HG02943 (cell line): ENCODE measurements around the gene B3GNT8.
"Not testable (repeated sequence)": the region's sequence is repeated elsewhere in the genome, so short reads cannot be mapped to it uniquely, and the experiment has no call there.

Source experiments
- ATAC-seq: cut with Tn5 transposase; IDR thresholded peaks from one replicate; pipeline ENCODE4 v1.9.1; 2021; ENCODE audit warnings: mild to moderate bottlenecking, low read depth, moderate library complexity; ENCODE audit not compliant: unreplicated experiment

Gene B3GNT8

GRCh38 chr19:41398050-41398418 is 29.1 kb downstream of the B3GNT8 start:
- no peak for ATAC-seq

GRCh38 chr19:41397086-41398049 is 29.8 kb downstream of the B3GNT8 start, which contains the start of the genes BCKDHA and EXOSC5:
Gene BCKDHA, plus strand, starts transcription at chr19:41397818. Its CDS starts 10 bp downstream, at chr19:41397828.
Gene EXOSC5, minus strand, starts transcription at chr19:41397359. Its CDS starts 31 bp downstream, at chr19:41397328.
- peak; percentile 89 for ATAC-seq

- no peak for ATAC-seq
Measured at GRCh38 chr19:41395355-41395754, 31.8 kb downstream of the B3GNT8 start.

- no peak for ATAC-seq
Measured at GRCh38 chr19:41392775-41393174, 34.4 kb downstream of the B3GNT8 start.

GRCh38 chr19:41391618-41392017 is 35.6 kb downstream of the B3GNT8 start:
- no peak for ATAC-seq

GRCh38 chr19:41386442-41386841 is 40.7 kb downstream of the B3GNT8 start:
- no peak for ATAC-seq

GRCh38 chr19:41384351-41384750 is 42.8 kb downstream of the B3GNT8 start:
- ATAC-seq: no peak

GRCh38 chr19:41381536-41381935 is 45.6 kb downstream of the B3GNT8 start:
- not testable (repeated sequence) for ATAC-seq

- ATAC-seq: no peak
Measured at GRCh38 chr19:41377977-41378709, 49.0 kb downstream of the B3GNT8 start.

- ATAC-seq: no peak
Measured at GRCh38 chr19:41376998-41377365, 50.2 kb downstream of the B3GNT8 start.

- ATAC-seq: no peak
Measured at GRCh38 chr19:41376241-41376997, 50.8 kb downstream of the B3GNT8 start, which contains the start of gene TMEM91. Gene TMEM91, plus strand, starts transcription at chr19:41376533. Its CDS starts 1,777 bp downstream, at chr19:41378310.
